Nephron (organoid): Measurements from ENCODE around the gene MEI4.

Source experiments
- H3K27ac Mint-ChIP-seq, 3 experiments: 2 replicates each; pipeline ENCODE4 v1.8.0; 2020; ENCODE audit warnings: mixed read lengths in 3 of 3, mild to moderate bottlenecking in 2 of 3, moderate library complexity in 1 of 3
- H3K27me3 Mint-ChIP-seq: 2 replicates; pipeline ENCODE4 v1.8.0; 2021; ENCODE audit warnings: low read depth, mild to moderate bottlenecking, moderate library complexity, mixed read lengths
- H3K36me3 Mint-ChIP-seq: 2 replicates; pipeline ENCODE4 v1.8.0; 2020; ENCODE audit warnings: low read depth, mixed read lengths
- H3K4me1 Mint-ChIP-seq: 2 replicates; pipeline ENCODE4 v1.8.0; 2020; ENCODE audit warnings: mixed read lengths
- H3K4me3 Mint-ChIP-seq, 3 experiments: 2 replicates each; pipeline ENCODE4 v1.8.0; 2020; ENCODE audit warnings: mild to moderate bottlenecking in 3 of 3, mixed read lengths in 3 of 3, moderate library complexity in 2 of 3
- H3K9me3 Mint-ChIP-seq: 2 replicates; pipeline ENCODE4 v1.8.0; 2020; ENCODE audit warnings: mixed read lengths
- TF ChIP-seq, protein P1 (sequence below), 3 experiments: fragments of 200-600 bp; sonication (generic); IDR thresholded peaks; one replicate each; pipeline ENCODE4 v1.5.0; 2021; ENCODE audit warnings: antibody characterized with exemption in 3 of 3; ENCODE audit not compliant: unreplicated experiment in 3 of 3

Gene MEI4

DNA sequence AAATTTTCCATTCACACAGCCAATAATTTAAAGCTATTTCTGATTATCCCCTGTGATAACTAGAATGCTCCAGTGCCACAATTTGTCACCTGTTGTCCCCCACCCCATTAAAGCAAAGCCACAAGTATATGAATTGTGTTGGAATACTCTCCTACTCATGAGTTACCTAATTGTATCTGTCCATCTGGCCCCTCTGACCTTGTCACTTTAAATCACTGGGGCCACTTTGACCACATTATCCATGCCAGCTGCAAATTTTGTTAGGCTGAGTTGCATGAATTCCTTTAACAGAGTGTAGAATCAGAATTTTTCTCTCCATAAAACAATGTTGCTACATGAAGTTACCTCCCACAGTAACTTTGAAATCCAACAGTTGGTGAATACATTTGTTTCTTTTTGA, 204.6 kb downstream of the MEI4 start:
- no peak overlapping the region for H3K27ac Mint-ChIP-seq
- H3K27me3 Mint-ChIP-seq, result no peaks in the 10 kb centered on the region

DNA sequence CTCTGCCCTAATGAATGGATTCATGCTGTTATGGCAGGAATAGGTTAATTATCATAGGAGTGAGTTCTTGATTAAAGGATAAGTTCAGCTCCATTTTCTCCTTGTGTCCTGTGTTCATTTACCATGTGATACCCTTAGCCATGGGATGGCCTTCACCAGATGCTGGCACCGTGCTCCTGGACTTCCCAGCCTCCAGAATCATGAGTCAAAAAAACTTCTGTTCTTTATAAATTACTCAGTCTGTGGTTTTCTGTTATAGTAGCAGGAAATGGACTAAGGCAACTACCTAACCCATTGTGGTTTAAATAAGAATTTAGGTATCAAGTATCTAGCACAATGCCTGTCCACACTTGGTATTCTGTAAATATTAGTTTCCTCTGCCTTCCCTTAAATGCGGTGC, 223.5 kb downstream of the MEI4 start:
- Mint-ChIP-seq H3K4me1 (no peaks in the 10 kb centered on the region), H3K4me3 (no peak overlapping the region), H3K27ac (no peak overlapping the region), H3K27me3 (no peaks in the 10 kb centered on the region), H3K36me3 (no peaks in the 10 kb centered on the region), H3K9me3 (no peaks in the 10 kb centered on the region)
- TF ChIP-seq, protein P1, sequence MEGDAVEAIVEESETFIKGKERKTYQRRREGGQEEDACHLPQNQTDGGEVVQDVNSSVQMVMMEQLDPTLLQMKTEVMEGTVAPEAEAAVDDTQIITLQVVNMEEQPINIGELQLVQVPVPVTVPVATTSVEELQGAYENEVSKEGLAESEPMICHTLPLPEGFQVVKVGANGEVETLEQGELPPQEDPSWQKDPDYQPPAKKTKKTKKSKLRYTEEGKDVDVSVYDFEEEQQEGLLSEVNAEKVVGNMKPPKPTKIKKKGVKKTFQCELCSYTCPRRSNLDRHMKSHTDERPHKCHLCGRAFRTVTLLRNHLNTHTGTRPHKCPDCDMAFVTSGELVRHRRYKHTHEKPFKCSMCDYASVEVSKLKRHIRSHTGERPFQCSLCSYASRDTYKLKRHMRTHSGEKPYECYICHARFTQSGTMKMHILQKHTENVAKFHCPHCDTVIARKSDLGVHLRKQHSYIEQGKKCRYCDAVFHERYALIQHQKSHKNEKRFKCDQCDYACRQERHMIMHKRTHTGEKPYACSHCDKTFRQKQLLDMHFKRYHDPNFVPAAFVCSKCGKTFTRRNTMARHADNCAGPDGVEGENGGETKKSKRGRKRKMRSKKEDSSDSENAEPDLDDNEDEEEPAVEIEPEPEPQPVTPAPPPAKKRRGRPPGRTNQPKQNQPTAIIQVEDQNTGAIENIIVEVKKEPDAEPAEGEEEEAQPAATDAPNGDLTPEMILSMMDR (IDR thresholded peaks at IDR 0.05; ENCODE audit: unreplicated experiment in 3 of 3), result no peak

More for the DNA sequence above, 204.6 kb downstream of the MEI4 start:
- Mint-ChIP-seq H3K9me3 (peaks cover 5% of the 10 kb centered on the region), H3K4me3 (no peak overlapping the region), H3K36me3 (no peaks in the 10 kb centered on the region), H3K4me1 (no peaks in the 10 kb centered on the region)
- TF ChIP-seq, protein P1 (IDR thresholded peaks at IDR 0.05; ENCODE audit: unreplicated experiment in 3 of 3), result no peak

DNA sequence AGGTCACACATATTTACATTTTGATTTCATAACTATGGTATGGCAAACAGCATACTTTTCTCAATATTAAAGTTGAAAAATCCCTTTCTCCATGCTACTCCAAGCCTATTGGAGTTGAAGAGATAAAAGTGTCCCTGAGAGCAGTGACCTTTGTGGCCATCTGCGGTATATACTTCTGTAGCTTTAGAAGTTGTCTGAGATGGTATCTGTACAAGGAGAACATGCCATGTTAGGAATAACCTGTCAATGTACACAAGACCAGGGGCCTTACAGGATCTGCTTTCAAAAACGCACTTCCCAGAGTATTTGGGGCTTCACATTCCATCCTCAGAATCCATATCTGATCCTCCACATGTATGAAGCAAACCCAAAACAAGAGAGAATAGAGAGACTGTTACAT, 226.7 kb downstream of the MEI4 start:
- Mint-ChIP-seq H3K9me3 (no peaks in the 10 kb centered on the region), H3K27me3 (no peaks in the 10 kb centered on the region), H3K4me3 (no peak overlapping the region), H3K4me1 (no peaks in the 10 kb centered on the region), H3K36me3 (no peaks in the 10 kb centered on the region), H3K27ac (no peak overlapping the region)
- TF ChIP-seq, protein P1 (IDR thresholded peaks at IDR 0.05; ENCODE audit: unreplicated experiment in 3 of 3), result no peak

DNA sequence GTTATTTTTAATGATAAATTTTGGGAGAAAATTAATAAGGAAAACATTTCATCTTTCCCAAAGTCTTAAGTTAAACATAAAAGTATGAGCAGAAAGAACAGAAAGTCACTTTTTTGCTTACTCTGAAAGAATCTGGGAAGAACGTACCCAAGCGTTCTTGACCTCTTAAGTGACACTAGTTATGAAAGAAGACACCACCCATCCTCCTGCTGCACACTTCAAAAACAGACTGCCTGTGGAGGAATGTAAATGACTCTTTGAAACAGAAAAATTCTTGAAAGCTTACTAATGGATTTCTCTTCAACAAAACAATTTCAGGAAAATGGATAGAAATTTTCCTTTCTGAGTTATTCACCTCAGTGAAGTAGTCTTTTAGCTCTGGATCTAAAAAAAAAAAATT, 227.7 kb downstream of the MEI4 start:
- Mint-ChIP-seq H3K27me3 (no peaks in the 10 kb centered on the region), H3K4me3 (no peak overlapping the region), H3K9me3 (no peaks in the 10 kb centered on the region), H3K36me3 (no peaks in the 10 kb centered on the region), H3K4me1 (no peaks in the 10 kb centered on the region), H3K27ac (no peak overlapping the region)
- TF ChIP-seq, protein P1 (IDR thresholded peaks at IDR 0.05; ENCODE audit: unreplicated experiment in 3 of 3), result no peak

DNA sequence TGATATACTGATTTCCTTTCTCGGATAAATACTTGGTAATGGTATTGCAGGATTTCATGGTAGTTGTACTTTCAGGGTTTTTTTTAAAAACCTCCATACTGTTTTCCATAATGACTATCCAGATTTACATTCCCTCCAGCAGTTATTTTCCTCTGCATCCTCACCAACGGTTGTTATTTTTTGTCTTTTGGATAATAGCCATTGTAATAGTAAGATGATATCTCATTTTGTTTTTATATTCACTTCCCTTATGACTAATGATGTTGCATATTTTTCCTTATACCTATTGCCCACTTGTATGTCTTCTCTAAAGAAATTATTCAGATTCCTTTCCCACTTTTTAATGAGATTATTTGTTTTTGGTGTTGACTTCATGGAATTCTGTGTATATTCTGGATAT, 231.0 kb downstream of the MEI4 start:
- no peaks in the 10 kb centered on the region for H3K36me3 Mint-ChIP-seq
- no peak overlapping the region for H3K4me3 Mint-ChIP-seq
- no peak overlapping the region for H3K27ac Mint-ChIP-seq
- no peaks in the 10 kb centered on the region for H3K27me3 Mint-ChIP-seq
- H3K4me1 Mint-ChIP-seq, result no peaks in the 10 kb centered on the region
- TF ChIP-seq, protein P1 (IDR thresholded peaks at IDR 0.05; ENCODE audit: unreplicated experiment in 3 of 3), result no peak
- no peaks in the 10 kb centered on the region for H3K9me3 Mint-ChIP-seq

DNA sequence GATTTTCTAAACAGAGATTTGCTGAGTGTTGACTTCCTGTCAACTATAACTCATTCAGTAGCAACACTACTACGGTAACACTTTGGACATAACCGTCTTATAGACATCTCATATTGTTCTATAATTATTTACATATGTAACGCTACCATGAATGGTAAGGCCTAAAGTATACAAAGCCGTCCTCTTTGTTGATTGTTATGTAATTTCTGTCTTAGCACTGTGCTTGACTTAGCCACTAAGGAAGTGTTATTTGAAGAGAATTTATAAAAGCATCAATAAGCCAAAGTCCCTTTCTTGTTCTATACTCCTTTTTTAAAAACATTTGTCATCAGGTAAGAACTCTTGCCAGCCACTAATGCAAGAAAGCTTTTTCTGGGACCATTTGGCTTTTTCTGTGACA, 240.6 kb downstream of the MEI4 start:
- Mint-ChIP-seq H3K4me3 (no peak overlapping the region), H3K27me3 (no peaks in the 10 kb centered on the region), H3K4me1 (peaks cover 4% of the 10 kb centered on the region), H3K27ac (no peak overlapping the region), H3K9me3 (peaks cover 12% of the 10 kb centered on the region), H3K36me3 (no peaks in the 10 kb centered on the region)
- TF ChIP-seq, protein P1 (IDR thresholded peaks at IDR 0.05; ENCODE audit: unreplicated experiment in 3 of 3), result no peak
